ENCODE data around the gene PLPP1. TPM values are rescaled to one million over a fixed set of nuclear protein-coding genes. Genes with fewer than 3 reads are reported as not detected.
A peak's percentile ranks its signal among the peaks of the same experiment; 100 is the strongest.

The PLPP1 gene
- total and polyA plus RNA-seq, 2 of the 13 experiments (the other 11 are each of a cell fraction or from before 2014, with no cell fraction given), result 7.3 to 12.1 TPM

- TF ChIP-seq ZBTB40 (IDR thresholded peaks at IDR 0.05) (no peak), ZBTB40 (CRISPR knock-in tag; IDR thresholded peaks at IDR 0.05) (no peak), ZNF7 (CRISPR knock-in tag; IDR thresholded peaks at IDR 0.05) (no peak), ZHX1 (CRISPR knock-in tag; IDR thresholded peaks at IDR 0.05; ENCODE audit: low read depth) (no peak), PLRG1 (conservative IDR thresholded peaks at IDR 0.05) (no peak), RFX3 (CRISPR knock-in tag; IDR thresholded peaks at IDR 0.05) (no peak), AKAP8 (CRISPR knock-in tag; IDR thresholded peaks at IDR 0.05) (no peak), ZNF644 (CRISPR knock-in tag; IDR thresholded peaks at IDR 0.05; ENCODE audit: low read depth) (peak; percentile 77; the same call in 1 of the 2 replicates), RNF219 (CRISPR knock-in tag; IDR thresholded peaks at IDR 0.05) (no peak), ZNF660 (CRISPR knock-in tag; IDR thresholded peaks at IDR 0.05; ENCODE audit: borderline replicate concordance, low read depth) (no peak), RXRA (CRISPR knock-in tag; IDR thresholded peaks at IDR 0.05) (no peak), ZNF33B (CRISPR knock-in tag; IDR thresholded peaks at IDR 0.05) (no peak), ZNF264 (CRISPR knock-in tag; IDR thresholded peaks at IDR 0.05) (no peak), HOXA5 (CRISPR knock-in tag; IDR thresholded peaks at IDR 0.05) (no peak), CAMTA2 (CRISPR knock-in tag; IDR thresholded peaks at IDR 0.05; ENCODE audit: borderline replicate concordance) (no peak), AHR (CRISPR knock-in tag; IDR thresholded peaks at IDR 0.05) (no peak)
Measured at GRCh38 chr5:55429613-55430253, 105.0 kb downstream of the PLPP1 start (continued).

All from HepG2 (cell line).